Measurements from ENCODE around the gene H3-3A.
A peak's percentile ranks its signal among the peaks of the same experiment; 100 is the strongest.

DNA sequence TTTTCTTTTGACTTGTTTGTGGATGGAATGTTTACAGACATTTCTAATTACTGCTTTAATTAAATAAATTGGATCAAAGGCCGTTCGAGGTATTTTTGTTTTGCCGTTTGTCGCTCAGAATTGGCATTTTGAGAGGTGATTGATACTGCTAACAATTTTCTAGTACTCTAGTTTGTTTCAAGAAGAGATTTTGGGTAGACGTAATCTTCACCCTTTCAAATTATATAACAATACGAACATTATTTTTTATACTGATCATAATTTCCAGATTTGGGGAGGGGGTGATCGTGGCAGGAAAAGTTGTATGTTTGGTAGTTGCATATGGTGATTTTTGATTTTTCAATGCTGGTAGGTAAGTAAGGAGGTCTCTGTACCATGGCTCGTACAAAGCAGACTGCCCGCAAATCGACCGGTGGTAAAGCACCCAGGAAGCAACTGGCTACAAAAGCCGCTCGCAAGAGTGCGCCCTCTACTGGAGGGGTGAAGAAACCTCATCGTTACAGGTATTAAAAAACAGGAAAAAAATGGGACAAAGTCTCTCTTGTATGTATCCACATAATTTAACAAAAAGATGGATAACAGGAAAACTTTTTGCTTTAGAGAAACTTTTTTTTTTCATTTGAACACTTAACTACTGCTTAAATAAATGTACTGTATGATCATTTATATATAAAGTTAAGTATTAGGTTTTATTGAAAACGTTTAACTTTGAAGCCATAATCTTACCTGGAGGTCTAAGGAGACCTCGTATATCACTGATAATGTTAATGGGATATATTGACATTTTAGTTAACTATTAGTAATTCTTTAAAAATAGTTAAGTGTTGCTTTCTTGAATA lies 1.7 kb downstream of the H3-3A start:
- TF ChIP-seq POLR2A (IDR thresholded peaks at IDR 0.05) = peak; percentile 75
- TF ChIP-seq, protein P1, sequence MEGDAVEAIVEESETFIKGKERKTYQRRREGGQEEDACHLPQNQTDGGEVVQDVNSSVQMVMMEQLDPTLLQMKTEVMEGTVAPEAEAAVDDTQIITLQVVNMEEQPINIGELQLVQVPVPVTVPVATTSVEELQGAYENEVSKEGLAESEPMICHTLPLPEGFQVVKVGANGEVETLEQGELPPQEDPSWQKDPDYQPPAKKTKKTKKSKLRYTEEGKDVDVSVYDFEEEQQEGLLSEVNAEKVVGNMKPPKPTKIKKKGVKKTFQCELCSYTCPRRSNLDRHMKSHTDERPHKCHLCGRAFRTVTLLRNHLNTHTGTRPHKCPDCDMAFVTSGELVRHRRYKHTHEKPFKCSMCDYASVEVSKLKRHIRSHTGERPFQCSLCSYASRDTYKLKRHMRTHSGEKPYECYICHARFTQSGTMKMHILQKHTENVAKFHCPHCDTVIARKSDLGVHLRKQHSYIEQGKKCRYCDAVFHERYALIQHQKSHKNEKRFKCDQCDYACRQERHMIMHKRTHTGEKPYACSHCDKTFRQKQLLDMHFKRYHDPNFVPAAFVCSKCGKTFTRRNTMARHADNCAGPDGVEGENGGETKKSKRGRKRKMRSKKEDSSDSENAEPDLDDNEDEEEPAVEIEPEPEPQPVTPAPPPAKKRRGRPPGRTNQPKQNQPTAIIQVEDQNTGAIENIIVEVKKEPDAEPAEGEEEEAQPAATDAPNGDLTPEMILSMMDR (IDR thresholded peaks at IDR 0.05) = peak; percentile 70 to 96 (median 74)
- TF ChIP-seq EP300 (IDR thresholded peaks at IDR 0.05; ENCODE audit: low read depth) = no peak
- TF ChIP-seq POLR2AphosphoS5 (IDR thresholded peaks at IDR 0.05) = peak; percentile 62 to 76 (median 73)

Measured in transverse colon (tissue), 4 donors.